Ovary (tissue), 3 donors: ENCODE results near the gene THBS4.

Experiments used
- CTCF ChIP-seq, 3 donors: fragments of 450-650 bp in 2 of 3; fragments of 200-600 bp in 1 of 3; IDR thresholded peaks; one replicate each; pipeline versions ENCODE4 v1.5.1 to v1.8.0; 2016 to 2022; ENCODE audit warnings: antibody characterized with exemption in 3 of 3, mild to moderate bottlenecking in 1 of 3
- EP300 ChIP-seq: sonication (generic); formaldehyde crosslinking; IDR thresholded peaks from one replicate; pipeline ENCODE4 v1.6.1; 2017; ENCODE audit warnings: antibody characterized with exemption
- POLR2A ChIP-seq: fragments of 450-650 bp; IDR thresholded peaks from one replicate; pipeline ENCODE4 v1.6.1; 2017; ENCODE audit warnings: antibody characterized with exemption, mild to moderate bottlenecking, moderate library complexity
- donor health status: DM: no; HTN: no; CAD: no.

GRCh38 chr5:80071510-80072021 is 36.4 kb downstream of the THBS4 start:
- TF ChIP-seq CTCF (IDR thresholded peaks at IDR 0.05) (no peak), POLR2A (no peak), EP300 (no peak)
